GM19023 (cell line): ENCODE results near the gene ATF6B.
"Not testable (repeated sequence)": the region's sequence is repeated elsewhere in the genome, so short reads cannot be mapped to it uniquely, and the experiment has no call there.

Experiments used
- ATAC-seq: cut with Tn5 transposase; IDR thresholded peaks from one replicate; pipeline ENCODE4 v1.9.1; 2021; ENCODE audit warnings: mild to moderate bottlenecking, moderate library complexity; ENCODE audit not compliant: unreplicated experiment

Gene ATF6B

DNA sequence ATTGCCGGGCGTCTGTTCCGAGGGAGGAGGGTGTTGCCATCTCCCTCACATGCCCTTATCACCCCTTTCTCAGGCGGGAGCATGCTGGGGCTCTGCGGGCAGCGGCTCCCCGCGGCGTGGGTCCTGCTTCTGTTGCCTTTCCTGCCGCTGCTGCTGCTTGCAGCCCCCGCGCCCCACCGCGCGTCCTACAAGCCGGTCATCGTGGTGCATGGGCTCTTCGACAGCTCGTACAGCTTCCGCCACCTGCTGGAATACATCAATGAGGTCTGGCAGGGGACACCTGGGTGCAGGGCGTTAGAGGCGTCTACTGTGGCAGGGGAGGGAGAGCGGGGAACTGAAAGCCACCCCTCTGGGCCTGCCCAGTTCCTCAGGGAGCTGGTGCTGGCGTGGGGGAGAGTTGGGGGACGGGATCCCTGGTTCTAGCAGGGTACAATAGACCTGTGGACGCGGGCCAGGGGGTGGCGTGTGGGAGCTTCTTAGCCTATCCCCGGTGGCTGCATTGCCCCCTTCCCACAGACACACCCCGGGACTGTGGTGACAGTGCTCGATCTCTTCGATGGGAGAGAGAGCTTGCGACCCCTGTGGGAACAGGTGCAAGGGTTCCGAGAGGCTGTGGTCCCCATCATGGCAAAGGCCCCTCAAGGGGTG, 26.6 kb upstream of the ATF6B start:
- peak; percentile 56 for ATAC-seq

- ATAC-seq = peak; percentile 36
Measured at GRCh38 chr6:32153564-32154513, 25.8 kb upstream of the ATF6B start, which contains the start of gene PPT2. Gene PPT2 (plus strand): TSS chr6:32154141. CDS start chr6:32154595, 454 bp downstream.

DNA sequence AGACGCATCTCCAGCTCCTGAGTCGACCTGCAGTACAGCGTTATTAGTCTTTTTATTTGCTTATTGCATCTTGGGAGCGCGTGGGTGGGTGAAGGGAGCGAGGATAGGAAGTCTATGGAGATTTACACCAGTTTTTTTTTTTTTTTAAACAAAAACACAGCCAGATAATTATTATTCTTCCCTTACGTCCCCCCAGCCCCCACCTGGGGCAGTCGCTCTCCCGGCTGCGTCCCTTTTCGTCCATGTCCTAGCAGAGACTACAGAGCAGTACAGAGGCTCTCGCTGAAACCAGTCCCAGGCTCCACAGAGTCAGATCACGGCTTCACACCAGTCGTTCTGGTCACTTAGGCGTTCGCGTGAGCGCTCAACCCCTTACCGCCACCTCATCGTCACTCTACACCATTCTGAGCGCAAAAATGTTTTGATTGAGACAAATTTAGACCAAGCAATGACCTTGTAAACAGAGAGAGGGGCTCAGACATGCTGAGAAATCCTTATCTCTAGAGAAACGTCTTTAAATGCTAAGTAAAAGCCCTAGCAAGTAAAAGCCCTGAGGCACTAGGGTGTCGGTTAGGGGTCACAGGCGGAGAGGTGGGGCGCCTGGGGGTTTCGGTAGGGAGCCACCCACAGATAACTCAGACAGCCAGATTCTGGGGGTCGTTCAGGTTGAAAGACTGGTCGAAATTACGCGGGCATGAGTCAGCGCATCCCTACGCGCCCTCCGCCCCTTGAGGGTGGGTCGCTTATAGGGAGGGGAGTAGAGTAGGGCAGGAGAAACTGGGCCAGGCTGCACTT, 24.9 kb upstream of the ATF6B start:
- ATAC-seq = no peak

DNA sequence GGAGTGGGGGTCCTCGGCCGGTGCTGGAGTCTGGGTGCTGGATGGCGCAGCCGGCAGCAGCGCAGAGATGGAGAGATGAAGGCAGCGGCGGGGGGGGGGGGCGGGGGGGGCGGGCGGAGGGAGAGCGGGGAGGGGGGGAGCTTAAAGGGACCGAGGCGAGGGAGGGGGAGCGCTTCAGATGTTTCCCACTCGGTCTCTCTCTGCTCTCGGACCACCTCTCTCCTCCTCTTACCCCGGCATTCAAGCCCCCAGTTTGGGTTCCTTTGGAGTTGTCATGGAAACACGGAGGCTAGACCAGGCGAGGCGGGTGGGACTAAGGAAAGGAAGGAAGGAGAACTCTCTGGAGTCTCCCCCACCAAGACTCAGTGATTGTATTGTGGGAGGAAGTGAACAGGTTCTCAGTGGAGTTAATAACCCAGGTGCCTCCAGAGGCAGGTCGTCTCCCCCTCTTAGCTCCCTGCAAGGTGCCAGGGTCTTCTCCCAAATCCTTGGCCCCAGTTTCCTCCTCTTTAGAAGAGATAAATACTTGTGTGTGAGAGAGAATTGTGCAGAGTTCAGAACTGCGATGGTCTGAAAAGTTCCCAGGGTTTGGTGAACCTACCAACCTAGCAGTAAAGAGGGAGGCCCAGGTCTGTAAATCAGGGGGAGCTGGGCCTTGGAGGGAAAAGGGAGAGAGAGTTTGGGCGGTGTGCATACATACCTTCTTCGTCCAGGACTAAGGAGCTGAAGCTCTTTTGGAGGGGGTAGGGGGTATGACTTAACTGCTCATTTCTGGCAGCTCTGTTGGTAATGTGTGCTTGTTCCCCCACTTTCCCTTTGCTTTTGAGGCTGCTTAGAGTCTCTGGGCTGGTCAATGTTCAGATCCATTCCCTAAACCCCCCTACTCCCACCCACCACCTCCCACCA, 24.1 kb upstream of the ATF6B start, which contains the start of gene PRRT1:
Gene PRRT1, minus strand, starts transcription at position 77 of the 906 bp plus-strand sequence. CDS start 112 bp downstream, outside the sequence.
- ATAC-seq = no peak

DNA sequence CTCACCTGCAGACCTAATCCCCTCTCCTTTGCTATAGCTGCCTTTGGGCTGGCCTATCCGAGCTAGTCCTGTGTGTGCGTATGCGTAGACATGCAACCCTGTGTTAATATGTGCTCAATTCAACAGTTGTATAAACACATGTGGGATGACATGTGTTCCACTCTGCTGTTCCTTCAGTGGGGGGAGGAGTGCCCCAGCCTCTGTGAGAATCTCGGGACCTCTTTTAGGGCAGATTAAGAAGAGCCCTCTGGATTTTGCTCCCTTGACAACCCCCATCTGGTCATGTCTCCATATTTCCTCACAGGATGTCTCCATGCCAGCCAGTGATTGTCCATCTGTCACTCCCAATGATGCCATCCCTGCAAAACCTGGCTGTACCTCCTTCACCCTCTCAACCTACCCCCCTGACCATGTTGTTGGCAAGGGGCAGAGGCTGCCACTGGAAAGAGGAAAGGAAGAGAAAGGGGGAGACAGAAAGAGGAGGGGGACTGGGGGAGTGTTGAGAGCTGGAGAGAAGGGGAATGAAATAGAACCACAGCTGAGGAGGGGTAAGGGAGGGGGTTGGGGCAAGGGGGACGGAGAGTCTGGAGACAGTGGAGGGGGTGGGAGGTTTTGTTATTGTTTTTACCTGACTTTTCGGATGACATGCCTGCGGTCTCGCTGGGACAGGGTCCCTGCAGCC, 23.3 kb upstream of the ATF6B start:
- ATAC-seq = no peak

DNA sequence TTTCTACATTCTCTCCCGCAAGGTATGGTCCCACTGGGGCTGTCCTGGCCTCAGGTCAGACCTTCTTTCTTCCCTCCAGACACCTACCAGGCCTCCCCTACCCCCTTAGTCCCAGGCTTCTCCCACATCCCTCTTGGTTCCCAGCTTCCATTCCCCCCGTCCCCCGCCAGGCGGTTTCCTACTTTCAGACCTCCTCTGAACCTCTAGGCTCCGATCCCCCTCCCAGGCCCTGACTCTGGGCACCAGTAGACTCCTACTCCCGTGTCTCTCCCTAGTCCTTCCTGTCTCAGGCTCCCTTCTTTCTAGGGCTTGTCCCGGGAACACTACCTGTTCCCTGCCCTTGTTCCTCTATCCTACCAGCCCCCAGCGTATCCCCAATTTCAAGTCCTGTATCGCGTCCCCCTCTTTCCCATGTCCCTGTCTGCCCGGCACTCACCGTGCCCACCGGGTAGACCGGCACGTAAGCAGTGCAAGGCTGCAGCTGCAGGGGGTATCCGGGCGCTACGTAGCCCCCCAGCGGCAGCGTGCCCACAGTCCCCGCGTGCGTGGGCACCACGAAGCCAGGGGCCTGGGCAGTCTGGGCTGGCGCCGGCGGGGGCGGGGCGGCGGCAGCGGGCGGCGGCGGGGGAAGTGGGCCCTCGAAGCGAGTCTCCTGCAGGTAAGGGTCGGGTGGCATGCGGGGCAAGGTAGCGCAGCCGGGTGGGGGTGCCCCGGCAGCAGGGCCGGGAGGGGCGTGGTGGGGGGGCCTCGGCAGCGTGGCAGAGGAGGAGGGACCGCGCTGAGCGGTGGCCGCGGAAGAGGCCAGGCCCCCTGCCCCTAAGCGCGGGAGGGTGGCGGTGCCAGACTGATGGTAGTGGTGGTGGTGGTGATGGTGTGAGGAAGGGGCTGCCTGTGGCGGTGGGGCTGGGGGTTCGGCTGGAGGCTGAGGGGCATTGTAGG, 22.2 kb upstream of the ATF6B start:
- ATAC-seq = no peak

DNA sequence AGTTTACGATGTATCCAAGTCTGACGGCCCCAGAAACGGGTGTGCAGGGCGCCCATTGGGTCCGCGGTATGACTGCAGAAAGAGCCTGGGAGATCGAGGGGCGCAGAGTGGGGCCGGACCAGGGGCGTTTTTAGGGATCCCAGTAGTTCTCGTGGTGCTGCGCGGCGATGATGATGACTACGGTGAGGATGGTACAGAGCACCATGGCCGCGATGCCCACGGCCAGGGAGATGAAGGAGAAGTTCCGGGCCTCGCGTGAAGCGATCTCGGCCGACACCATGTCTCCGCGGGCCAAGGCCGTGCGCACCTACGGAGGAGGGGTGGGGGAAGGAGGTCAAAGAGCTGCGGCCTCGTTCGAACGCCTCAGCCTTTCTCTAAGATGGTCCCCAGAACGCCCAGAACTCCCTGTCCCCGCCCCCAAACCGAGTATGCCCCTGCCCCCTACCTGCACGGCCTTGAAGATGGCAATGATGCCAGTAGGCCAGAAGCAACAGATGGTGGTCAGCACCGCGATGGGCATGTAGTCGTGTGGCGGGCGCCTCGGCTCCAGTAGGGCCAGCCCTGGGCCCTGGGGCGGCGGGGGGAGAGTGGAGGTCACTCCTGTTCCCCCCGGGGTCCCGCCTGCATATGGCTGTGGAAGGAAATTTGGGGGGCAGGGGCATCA, 21.2 kb upstream of the ATF6B start:
- ATAC-seq = no peak

- no peak for ATAC-seq
Measured at GRCh38 chr6:32148289-32149091, 20.4 kb upstream of the ATF6B start.

DNA sequence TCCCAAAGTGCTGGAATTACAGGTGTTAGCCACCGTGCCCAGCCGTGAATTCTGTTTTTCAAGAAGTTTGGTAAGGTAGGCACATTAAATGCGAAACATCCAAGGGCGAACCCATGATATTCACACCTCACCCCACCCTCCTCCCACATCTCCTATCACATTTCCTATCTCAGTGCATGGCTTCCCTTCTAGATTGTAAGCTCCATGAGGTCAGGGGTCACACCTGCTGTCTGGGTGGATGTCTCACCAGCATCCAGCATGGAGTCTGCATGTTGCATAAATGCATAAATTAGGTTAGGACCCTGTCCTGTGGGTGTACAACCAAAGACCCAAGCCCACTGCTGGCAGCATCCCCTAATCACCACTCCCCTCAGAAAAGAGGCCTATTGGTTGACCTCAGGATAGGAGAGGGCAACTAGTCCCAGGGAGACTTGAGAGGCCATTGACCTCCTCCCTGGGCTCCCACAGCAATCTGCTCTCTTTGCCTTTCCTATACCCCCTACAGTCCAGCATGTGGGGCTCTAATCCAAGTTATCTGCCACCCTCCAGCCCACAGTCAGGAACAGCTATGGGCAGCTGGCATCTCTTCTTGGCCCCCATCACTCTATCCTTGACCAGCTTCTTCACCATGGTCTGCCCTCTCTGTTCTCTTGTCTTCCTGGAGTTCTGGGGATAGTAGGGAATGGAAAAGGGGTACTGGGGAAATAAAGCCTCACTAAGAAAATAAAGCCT, 19.5 kb upstream of the ATF6B start:
- ATAC-seq = no peak

DNA sequence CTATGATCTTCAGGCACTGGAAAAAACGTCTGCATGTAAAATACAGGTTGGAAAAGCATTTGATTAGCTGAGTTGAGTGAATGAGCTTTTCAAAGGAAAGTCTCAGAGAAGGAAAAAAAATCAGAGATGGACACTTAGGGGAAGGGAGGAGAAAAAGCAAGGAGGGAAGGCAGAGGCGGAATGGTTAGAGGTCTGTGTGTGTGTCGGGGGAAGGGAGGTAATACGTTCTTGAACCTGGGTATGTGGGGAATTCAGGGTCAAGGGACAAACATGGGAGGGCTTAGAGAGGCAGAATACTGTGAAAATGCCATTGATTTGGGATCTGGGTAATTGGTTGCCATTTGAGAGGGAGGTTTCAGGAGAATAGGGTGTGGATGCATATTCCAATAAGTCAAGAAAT, 18.6 kb upstream of the ATF6B start:
- no peak for ATAC-seq

GRCh38 chr6:32146287-32146686, 18.2 kb upstream of the ATF6B start:
- no peak for ATAC-seq

- ATAC-seq = not testable (repeated sequence)
Measured at GRCh38 chr6:32144238-32144637, 16.2 kb upstream of the ATF6B start.

GRCh38 chr6:32140420-32141046, 12.5 kb upstream of the ATF6B start:
- no peak for ATAC-seq

DNA sequence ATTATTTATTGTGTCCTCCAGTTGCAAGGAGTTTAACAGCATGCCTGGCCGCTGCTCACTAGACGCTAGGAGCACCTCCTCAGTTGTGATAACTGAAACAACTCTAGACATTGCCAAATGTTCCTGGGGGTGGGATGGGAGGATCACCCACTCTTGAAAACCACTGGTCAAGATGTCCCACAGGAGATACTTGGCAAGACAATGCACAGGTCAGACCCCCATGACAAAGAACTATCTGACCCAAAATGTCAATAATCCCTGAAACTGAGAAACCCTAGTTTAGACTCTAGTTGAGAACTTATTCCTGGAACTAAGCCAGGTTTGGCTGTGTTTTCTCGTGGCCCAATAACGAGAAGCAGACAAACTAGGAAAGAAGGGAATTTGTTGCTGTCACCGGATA, 11.5 kb upstream of the ATF6B start:
- no peak for ATAC-seq

GRCh38 chr6:32137454-32137853, 9.4 kb upstream of the ATF6B start:
- no peak for ATAC-seq

DNA sequence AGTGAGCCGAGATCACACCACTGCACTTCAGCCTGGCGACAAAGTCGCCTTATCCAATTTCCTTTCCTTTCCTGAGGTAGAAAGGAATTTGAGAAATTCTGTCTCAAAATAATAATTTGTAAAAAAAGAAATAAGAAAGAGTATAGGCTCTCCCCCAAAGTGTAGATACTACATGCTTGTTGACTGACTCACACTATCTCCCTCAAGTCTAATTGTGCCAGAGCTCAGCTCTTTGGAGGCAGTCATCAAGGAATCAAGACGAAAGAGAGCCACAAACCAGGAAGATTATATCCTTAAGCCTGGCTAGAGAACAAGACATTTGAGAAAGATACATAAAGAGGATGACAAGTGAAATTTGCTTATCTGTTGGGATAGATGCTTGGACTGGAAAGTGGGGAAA, 5.7 kb upstream of the ATF6B start:
- no peak for ATAC-seq
